ENCODE results near the gene SMPX. TPM values are rescaled to one million over a fixed set of nuclear protein-coding genes. Genes with fewer than 3 reads are reported as not detected.

SMPX gene
- total and polyA plus RNA-seq, 4 donors, result 0.09 to 0.10 TPM; not detected in 2

GRCh38 chrX:21678048-21678612, 79.8 kb downstream of the SMPX start (continued):
- TF ChIP-seq REST (IDR thresholded peaks at IDR 0.05) (no peak), EGR1 (IDR thresholded peaks at IDR 0.05; ENCODE audit: low read depth in 2 of 2) (no peak), HNF4G (IDR thresholded peaks at IDR 0.05) (no peak), FOXA2 (IDR thresholded peaks at IDR 0.05) (no peak), RXRA (IDR thresholded peaks at IDR 0.05) (no peak), SP1 (IDR thresholded peaks at IDR 0.05) (no peak)

GRCh38 chrX:21675931-21676330, 82.0 kb downstream of the SMPX start:
- no peak for DNase-seq (ENCODE audit: low spot score)
- no peak overlapping the region for H3K27ac ChIP-seq (ENCODE audit: low read depth in 1 of 2, low read length in 2 of 2)
- peaks cover 0 to 2% (median 0%) of the 10 kb centered on the region in 4 donors for H3K9me3 ChIP-seq (ENCODE audit: control insufficient read depth in 4 of 4, low read length in 3 of 4)
- TF ChIP-seq MAX (IDR thresholded peaks at IDR 0.05), result no peak
- TF ChIP-seq GABPA (IDR thresholded peaks at IDR 0.05 in 1 of 2, conservative IDR thresholded peaks at IDR 0.05 in 1 of 2), result no peak
- TF ChIP-seq HNF4G (IDR thresholded peaks at IDR 0.05), result no peak
- TF ChIP-seq YY1 (IDR thresholded peaks at IDR 0.05), result no peak
- TF ChIP-seq FOXA2 (IDR thresholded peaks at IDR 0.05), result no peak
- no peak for TF ChIP-seq FOXA1 (IDR thresholded peaks at IDR 0.05)
- no peak for TF ChIP-seq RAD21 (IDR thresholded peaks at IDR 0.05)
- TF ChIP-seq EGR1 (IDR thresholded peaks at IDR 0.05; ENCODE audit: low read depth in 2 of 2), result no peak
- no peak for TF ChIP-seq RXRA (IDR thresholded peaks at IDR 0.05)
- no peak for TF ChIP-seq REST (IDR thresholded peaks at IDR 0.05)
- TF ChIP-seq NR2F2 (IDR thresholded peaks at IDR 0.05), result no peak
- TF ChIP-seq HNF4A (conservative IDR thresholded peaks at IDR 0.05), result no peak
- no peak for TF ChIP-seq CTCF (IDR thresholded peaks at IDR 0.05; ENCODE audit: low read depth, low read length, missing input control)
- no peak for TF ChIP-seq JUND (IDR thresholded peaks at IDR 0.05)
- no peak for TF ChIP-seq ATF3 (IDR thresholded peaks at IDR 0.05)
- TF ChIP-seq ZBTB33 (IDR thresholded peaks at IDR 0.05), result no peak
- TF ChIP-seq TAF1 (conservative IDR thresholded peaks at IDR 0.05), result no peak
- TF ChIP-seq SP1 (IDR thresholded peaks at IDR 0.05), result no peak
- 76% methylated on average over 2 of the region's 2 CpGs for WGBS
- no peak overlapping the region for H3K4me3 ChIP-seq (ENCODE audit: low read depth in 1 of 3, low read length in 3 of 3)
- no peaks in the 10 kb centered on the region for H3K27me3 ChIP-seq (ENCODE audit: control insufficient read depth in 4 of 4, insufficient read depth in 4 of 4, low read length in 3 of 4)
- no peaks in the 10 kb centered on the region for H3K36me3 ChIP-seq (ENCODE audit: control insufficient read depth in 4 of 4, insufficient read depth in 3 of 4, low read depth in 1 of 4, low read length in 3 of 4)
- no peak overlapping the region for H3K9ac ChIP-seq (ENCODE audit: low read depth in 1 of 2, low read length in 2 of 2)
- H3K4me1 ChIP-seq (ENCODE audit: control insufficient read depth in 4 of 4, insufficient read depth in 4 of 4, low read length in 3 of 4), result no peaks in the 10 kb centered on the region

All from liver (tissue), 9 donors.